Adrenal gland (tissue), 12 donors: ENCODE data around the gene TRPV2. TPM values are rescaled to one million over a fixed set of nuclear protein-coding genes. Genes with fewer than 3 reads are reported as not detected.
A peak's percentile ranks its signal among the peaks of the same experiment; 100 is the strongest.

Source experiments
- DNase-seq, 7 donors: peaks; one replicate each; pipeline ENCODE4 v3.0.0-alpha.2; 2019 to 2020
- H3K27ac ChIP-seq, 5 donors: fragments of 200-600 bp; sonication (generic) in 4 of 5; 1 replicate in 3 of 5; 2 replicates in 2 of 5; pipeline versions ENCODE4 v1.5.1 to v1.8.0; 2016 to 2020; ENCODE audit warnings: mild to moderate bottlenecking in 1 of 5
- H3K27me3 ChIP-seq: fragments of 200-600 bp; 2 replicates; pipeline ENCODE4 v1.8.0; 2021
- H3K36me3 ChIP-seq, 2 donors: fragments of 200-600 bp; replicated peaks in 1 of 2; 1 replicate in 1 of 2; 2 replicates in 1 of 2; pipeline versions ENCODE4 v1.5.1 to v1.8.0; 2018 to 2022
- H3K4me1 ChIP-seq, 2 donors: fragments of 200-600 bp; replicated peaks in 1 of 2; 1 replicate in 1 of 2; 2 replicates in 1 of 2; pipeline versions ENCODE4 v1.5.1 to v1.8.0; 2018 to 2021
- H3K4me3 ChIP-seq, 4 donors: fragments of 200-600 bp; sonication (generic) in 3 of 4; one replicate each; pipeline ENCODE4 v1.5.1; 2016 to 2018
- H3K9me3 ChIP-seq, 3 donors: fragments of 200-600 bp; sonication (generic) in 1 of 3; replicated peaks in 1 of 3; 1 replicate in 2 of 3; 2 replicates in 1 of 3; pipeline versions ENCODE4 v1.5.1 to v1.8.0; 2016 to 2021
- CTCF ChIP-seq, 6 experiments: fragments of 450-650 bp in 4 of 6; fragments of 200-600 bp in 2 of 6; sonication (generic) in 1 of 6; IDR thresholded peaks; 1 replicate in 5 of 6; 2 replicates in 1 of 6; pipeline versions ENCODE4 v1.5.1 to v1.8.0; 2016 to 2021; ENCODE audit warnings: antibody characterized with exemption in 6 of 6, mild to moderate bottlenecking in 2 of 6, moderate library complexity in 1 of 6
- POLR2A ChIP-seq, 2 donors: fragments of 450-650 bp; IDR thresholded peaks; one replicate each; pipeline ENCODE4 v1.6.1; 2017; ENCODE audit warnings: antibody characterized with exemption in 2 of 2, mild to moderate bottlenecking in 2 of 2, moderate library complexity in 1 of 2
- WGBS, 4 donors: extraction: QIAGEN DNeasy Blood & Tissue Kit in 2 of 4; methylation state at CpG; one replicate each; pipeline versions ENCODE4 v1.1.5 to v1.1.7; 2013 to 2017; 5-methylcytosine and 5-hydroxymethylcytosine counted together
- intact Hi-C, 2 donors: fragments of 100-400 bp; cut with DNase I; formaldehyde crosslinking; loops; one replicate each; pipeline versions ENCODE4 v1.14.1 to v1.15.0; 2022 to 2023
- polyA plus RNA-seq, 3 donors: library from polyadenylated mRNA; stranded (reverse); fragments of 200-250 nt in 2 of 3; fragments of 350-450 nt in 1 of 3; fragmentation: Illumina TruSeq in 1 of 3; extraction: RNeasy Lipid Tissue Mini Kit (QIAGEN cat#74804) in 1 of 3; gene quantifications; one replicate each; pipeline ENCODE4 v1.2.3, GENCODE V29; 2013 to 2014
- total RNA-seq, 9 donors: library from RNA; depleted of rRNA in 4 of 9; stranded (reverse); fragments of >200 nt in 4 of 9; fragments of 120-200 nt in 1 of 9; fragmentation: NEBNext Ultra II Directional in 1 of 9; extraction: Animal tissue kit (Norgen Biotek cat#: 25700) in 1 of 9; gene quantifications; one replicate each; pipeline versions ENCODE4 v1.1.0 to v1.2.4, GENCODE V29; 2013 to 2023
- donor health status: healthy with polysubstance abuse.
- donor health status: Bipolar disorder and iron deficiency.
- donor health status: DM: yes; HTN: yes; CAD: no.
- donor health status: DM: no; HTN: no; CAD: no.
- donor health status: DM: no; HTN: no; CAD: no.
- donor health status: DM: yes; HTN: yes; CAD: no.

TRPV2 gene
- total and polyA plus RNA-seq, 12 donors = 23.3 to 110 (median 50.6) TPM

GRCh38 chr17:16380640-16381495 is 34.5 kb upstream of the TRPV2 start, which contains the start of gene UBB:
UBB (plus strand) TSS chr17:16381091; CDS start chr17:16381908, 817 bp downstream.
- DNase-seq = peak; percentile 96 to 99 (median 99)
- peak; percentile 98 to 99 for TF ChIP-seq POLR2A (IDR thresholded peaks at IDR 0.05)
- TF ChIP-seq CTCF (IDR thresholded peaks at IDR 0.05) = no peak
- Histone ChIP-seq H3K4me3 (peak within 1 kb of the TSS; percentile 48 to 84 (median 58)), H3K36me3 (peaks cover 0 to 25% of the 10 kb centered on the region in 2 donors), H3K27ac (peak within 1 kb of the TSS; percentile 84 to 99 (median 95)), H3K4me1 (peaks cover 22 to 35% of the 10 kb centered on the region in 2 donors), H3K9me3 (no peaks in the 10 kb centered on the region), H3K27me3 (no peaks in the 10 kb centered on the region)
- WGBS, 4 donors = 0 to 1% (median 0%) methylated on average over 41 to 67 of the region's 67 CpGs
- intact Hi-C loops = no loop called here

- Histone ChIP-seq H3K9me3 (no peaks in the 10 kb centered on the region), H3K36me3 (peaks cover 0 to 25% of the 10 kb centered on the region in 2 donors), H3K4me1 (peaks cover 26 to 35% of the 10 kb centered on the region in 2 donors), H3K27me3 (no peaks in the 10 kb centered on the region), H3K4me3 (peak overlapping the region; percentile 43 to 84 (median 58)), H3K27ac (peak overlapping the region; percentile 84 to 99 (median 95))
- WGBS, 4 donors = 1 to 6% (median 2%) methylated on average over 14 of the region's 14 CpGs
- TF ChIP-seq POLR2A (IDR thresholded peaks at IDR 0.05) = no peak
- TF ChIP-seq CTCF (IDR thresholded peaks at IDR 0.05) = no peak
- peak in 3 of 7 donors; percentile 33 to 58 (median 43) for DNase-seq
- intact Hi-C loops = no loop called here
Measured at GRCh38 chr17:16381496-16381820, 33.9 kb upstream of the TRPV2 start.

- DNase-seq = no peak
- Histone ChIP-seq H3K36me3 (peaks cover 0 to 25% of the 10 kb centered on the region in 2 donors), H3K4me1 (peaks cover 26 to 35% of the 10 kb centered on the region in 2 donors), H3K4me3 (peak overlapping the region in 1 of 4 donors; percentile 68), H3K27me3 (no peaks in the 10 kb centered on the region), H3K9me3 (no peaks in the 10 kb centered on the region), H3K27ac (peak overlapping the region in 1 of 5 donors; percentile 30)
- WGBS, 4 donors = 59 to 70% (median 62%) methylated on average over 4 of the region's 4 CpGs
- intact Hi-C loops = no loop called here
- TF ChIP-seq CTCF (IDR thresholded peaks at IDR 0.05) = no peak
- no peak for TF ChIP-seq POLR2A (IDR thresholded peaks at IDR 0.05)
Measured at GRCh38 chr17:16383216-16383615, 32.2 kb upstream of the TRPV2 start.

- peak in 1 of 7 donors; percentile 24 for DNase-seq
- TF ChIP-seq CTCF (IDR thresholded peaks at IDR 0.05) (no peak), POLR2A (IDR thresholded peaks at IDR 0.05) (no peak)
- Histone ChIP-seq H3K4me3 (peak overlapping the region in 1 of 4 donors; percentile 68), H3K9me3 (no peaks in the 10 kb centered on the region), H3K27ac (peak overlapping the region in 1 of 5 donors; percentile 30), H3K36me3 (peaks cover 0 to 25% of the 10 kb centered on the region in 2 donors), H3K4me1 (peaks cover 26 to 35% of the 10 kb centered on the region in 2 donors), H3K27me3 (no peaks in the 10 kb centered on the region)
- WGBS, 4 donors = 72 to 74% (median 73%) methylated on average over 5 of the region's 5 CpGs
- intact Hi-C loops = no loop called here
Measured at GRCh38 chr17:16383772-16384287, 31.5 kb upstream of the TRPV2 start.
